ENCODE measurements around the gene FGF9.

FGF9 gene

GRCh38 chr13:21739771-21740170, 68.9 kb downstream of the FGF9 start:
- DNase-seq (ENCODE audit: low read depth), result no peak
- no peak overlapping the region for H3K4me3 ChIP-seq (replicated peaks; ENCODE audit: low read depth, low read length)
- no peak for TF ChIP-seq CTCF (IDR thresholded peaks at IDR 0.05; ENCODE audit: low read length, missing control alignments)

GRCh38 chr13:21741396-21741979, 70.6 kb downstream of the FGF9 start:
- no peak for DNase-seq (ENCODE audit: low read depth)
- no peak overlapping the region for H3K4me3 ChIP-seq (replicated peaks; ENCODE audit: low read depth, low read length)
- no peak for TF ChIP-seq CTCF (IDR thresholded peaks at IDR 0.05; ENCODE audit: low read length, missing control alignments)

- no peak for TF ChIP-seq CTCF (IDR thresholded peaks at IDR 0.05; ENCODE audit: low read length, missing control alignments)
- H3K4me3 ChIP-seq (replicated peaks; ENCODE audit: low read depth, low read length), result no peak overlapping the region
- no peak for DNase-seq (ENCODE audit: low read depth)
Observed at GRCh38 chr13:21742096-21742495, 71.2 kb downstream of the FGF9 start.

GRCh38 chr13:21744149-21744548, 73.3 kb downstream of the FGF9 start:
- TF ChIP-seq CTCF (IDR thresholded peaks at IDR 0.05; ENCODE audit: low read length, missing control alignments), result no peak
- no peak overlapping the region for H3K4me3 ChIP-seq (replicated peaks; ENCODE audit: low read depth, low read length)
- no peak for DNase-seq (ENCODE audit: low read depth)

GRCh38 chr13:21745307-21745706, 74.4 kb downstream of the FGF9 start:
- H3K4me3 ChIP-seq (replicated peaks; ENCODE audit: low read depth, low read length), result no peak overlapping the region
- TF ChIP-seq CTCF (IDR thresholded peaks at IDR 0.05; ENCODE audit: low read length, missing control alignments), result no peak
- no peak for DNase-seq (ENCODE audit: low read depth)

- no peak overlapping the region for H3K4me3 ChIP-seq (replicated peaks; ENCODE audit: low read depth, low read length)
- no peak for TF ChIP-seq CTCF (IDR thresholded peaks at IDR 0.05; ENCODE audit: low read length, missing control alignments)
- no peak for DNase-seq (ENCODE audit: low read depth)
Observed at GRCh38 chr13:21747456-21747855, 76.6 kb downstream of the FGF9 start.

GRCh38 chr13:21748166-21748565, 77.3 kb downstream of the FGF9 start:
- no peak overlapping the region for H3K4me3 ChIP-seq (replicated peaks; ENCODE audit: low read depth, low read length)
- TF ChIP-seq CTCF (IDR thresholded peaks at IDR 0.05; ENCODE audit: low read length, missing control alignments), result no peak
- DNase-seq (ENCODE audit: low read depth), result no peak

Measured in fibroblast of pulmonary artery (primary cell).